Common myeloid progenitor, CD34-positive (primary cell): ENCODE results near the gene TUBA8.

Experiments
- CTCF ChIA-PET: fragments of 350-600 bp; sonication (Branson Sonifier 250); formaldehyde crosslinking; loops from one replicate; lab custom pipeline; 2021; ENCODE audit warnings: antibody characterized with exemption; lab: Charles Lee
- POLR2A ChIA-PET: fragments of 350-600 bp; sonication (Branson Sonifier 250); formaldehyde crosslinking; loops from one replicate; lab custom pipeline; 2021; ENCODE audit warnings: antibody characterized with exemption; lab: Charles Lee
- DNase-seq, 3 donors: peaks; one replicate each; pipeline versions ENCODE4 v3.0.0 to v3.0.0-alpha.2; 2013
- H3K27ac ChIP-seq, 2 experiments: 1 replicate in 1 of 2; 2 replicates in 1 of 2; pipeline ENCODE4 v1.7.0; 2013; ENCODE audit warnings: inconsistent platforms in 2 of 2, low read length in 2 of 2, mild to moderate bottlenecking in 2 of 2, low read depth in 1 of 2, moderate library complexity in 1 of 2; ENCODE audit not compliant: severe bottlenecking in 2 of 2, insufficient read depth in 1 of 2, poor library complexity in 1 of 2
- H3K27me3 ChIP-seq, 5 experiments: replicated peaks in 2 of 5; 1 replicate in 3 of 5; 2 replicates in 2 of 5; pipeline versions ENCODE4 v1.6.1 to v1.7.0; 2013; ENCODE audit warnings: low read length in 4 of 5, mild to moderate bottlenecking in 2 of 5, moderate library complexity in 2 of 5, inconsistent platforms in 1 of 5; ENCODE audit not compliant: insufficient read depth in 5 of 5, control insufficient read depth in 4 of 5
- H3K36me3 ChIP-seq, 4 experiments: 1 replicate in 2 of 4; 2 replicates in 2 of 4; pipeline versions ENCODE4 v1.6.1 to v1.7.0; 2013; ENCODE audit warnings: low read length in 3 of 4, control low read depth in 1 of 4, mild to moderate bottlenecking in 1 of 4; ENCODE audit not compliant: control insufficient read depth in 4 of 4, insufficient read depth in 4 of 4
- H3K4me1 ChIP-seq, 4 experiments: 1 replicate in 3 of 4; 2 replicates in 1 of 4; pipeline versions ENCODE4 v1.6.1 to v1.7.1; 2013; ENCODE audit warnings: low read length in 3 of 4, mild to moderate bottlenecking in 3 of 4, control low read depth in 1 of 4, inconsistent platforms in 1 of 4, moderate library complexity in 1 of 4; ENCODE audit not compliant: control insufficient read depth in 4 of 4, insufficient read depth in 4 of 4; ENCODE audit errors: control extremely low read depth in 1 of 4
- H3K4me3 ChIP-seq, 7 experiments: 1 replicate in 4 of 7; 2 replicates in 3 of 7; pipeline versions ENCODE4 v1.5.1 to v1.7.0; 2013; ENCODE audit warnings: mild to moderate bottlenecking in 7 of 7, low read length in 6 of 7, moderate library complexity in 6 of 7, inconsistent platforms in 2 of 7, low read depth in 2 of 7, control low read depth in 1 of 7; ENCODE audit not compliant: insufficient read depth in 4 of 7, control insufficient read depth in 1 of 7; ENCODE audit errors: extremely low read depth in 1 of 7
- H3K9me3 ChIP-seq, 5 experiments: 1 replicate in 4 of 5; 2 replicates in 1 of 5; pipeline versions ENCODE4 v1.6.1 to v1.7.1; 2013; ENCODE audit warnings: low read length in 4 of 5, mild to moderate bottlenecking in 2 of 5, inconsistent platforms in 1 of 5, low read depth in 1 of 5, moderate library complexity in 1 of 5; ENCODE audit not compliant: control insufficient read depth in 4 of 5, insufficient read depth in 2 of 5; ENCODE audit errors: control extremely low read depth in 1 of 5
- WGBS: methylation state at CpG from one replicate; pipeline ENCODE4 v1.1.5; 2013; ENCODE audit not compliant: insufficient coverage; 5-methylcytosine and 5-hydroxymethylcytosine counted together

TUBA8 gene

DNA sequence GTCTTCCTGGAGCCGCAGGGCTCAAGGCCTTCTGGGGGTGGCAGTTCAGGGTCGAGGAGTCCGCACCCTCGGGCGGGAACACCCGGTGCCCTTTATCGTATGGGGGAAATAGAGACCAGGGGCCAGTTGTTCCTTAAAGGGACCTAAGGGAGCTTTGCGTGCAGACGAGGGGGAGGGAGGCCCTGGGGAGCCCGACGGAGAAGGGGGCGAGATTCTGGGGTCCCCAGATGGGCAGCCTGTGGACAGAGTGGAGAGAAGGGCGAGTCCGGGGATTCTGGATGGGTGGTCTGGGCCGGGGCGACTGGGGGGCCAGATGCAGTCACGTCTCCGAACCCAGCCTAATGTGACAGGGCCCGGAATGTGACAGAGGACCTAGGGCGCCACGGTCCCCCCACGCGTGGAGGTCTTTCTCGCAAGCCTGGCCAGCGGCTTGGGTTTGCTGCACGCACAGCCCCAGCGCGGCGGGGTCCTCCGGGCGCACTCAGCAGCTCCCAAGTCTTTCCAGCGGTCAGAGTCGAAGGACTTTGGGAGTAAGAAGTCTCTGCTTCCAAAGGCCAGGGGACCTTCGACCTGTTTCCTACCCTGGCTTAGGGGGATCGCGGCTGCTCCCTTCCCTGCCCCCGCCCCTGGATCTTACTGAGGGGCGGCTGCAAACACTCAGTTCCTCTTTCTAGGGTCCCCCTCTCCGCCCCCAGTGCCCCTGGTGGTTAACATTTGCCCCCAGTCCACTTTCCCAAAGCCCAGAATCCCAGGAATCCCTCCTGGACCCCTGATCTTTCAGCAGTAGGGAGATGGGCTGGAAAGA is 547 bp downstream of the TUBA8 start:
- POLR2A ChIA-PET: no interaction called here
- Histone ChIP-seq H3K4me1 (peaks cover 7 to 59% (median 46%) of the 10 kb centered on the region in 4 experiments), H3K4me3 (peak overlapping the region in 5 of 7 experiments; percentile 21 to 70 (median 55)), H3K27me3 (peaks cover 2 to 41% (median 14%) of the 10 kb centered on the region in 5 experiments), H3K9me3 (peaks cover 0 to 10% (median 7%) of the 10 kb centered on the region in 5 experiments), H3K27ac (no peak overlapping the region), H3K36me3 (no peaks in the 10 kb centered on the region)
- CTCF ChIA-PET: no interaction called here
- DNase-seq: peak in 1 of 3 donors; percentile 13
- WGBS: 26% methylated on average over 28 of the region's 39 CpGs

DNA sequence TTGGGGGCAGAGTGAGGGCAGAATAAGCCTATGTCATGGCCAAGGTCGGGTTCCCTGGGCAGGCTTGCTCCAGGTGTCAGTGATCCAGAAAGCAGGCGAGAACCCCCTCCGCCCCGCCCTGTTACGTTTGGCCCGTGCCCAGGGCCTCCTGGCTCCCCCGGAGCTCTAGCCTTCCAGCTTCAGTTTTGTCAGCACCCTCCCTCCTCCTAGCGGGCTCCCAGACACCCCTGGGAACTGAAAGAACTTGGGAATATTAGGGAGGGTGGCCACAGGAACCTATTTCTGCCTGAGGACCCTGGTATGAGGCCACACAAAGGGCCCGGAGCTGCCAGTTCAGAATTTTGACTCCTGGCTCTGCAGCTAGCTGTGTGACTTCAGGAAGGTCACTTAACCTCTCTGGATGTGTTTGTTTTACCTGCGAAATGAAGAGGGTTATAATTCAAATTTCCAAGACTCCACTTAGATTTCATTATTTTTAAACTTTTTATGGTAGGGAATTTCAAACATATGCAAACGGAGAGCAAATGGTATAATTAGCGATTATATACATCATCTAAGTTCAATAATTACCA is 1.2 kb downstream of the TUBA8 start:
- 90% methylated on average over 2 of the region's 12 CpGs for WGBS
- H3K9me3 ChIP-seq: peaks cover 0 to 6% (median 2%) of the 10 kb centered on the region in 5 experiments
- H3K36me3 ChIP-seq: no peaks in the 10 kb centered on the region
- peaks cover 7 to 59% (median 46%) of the 10 kb centered on the region in 4 experiments for H3K4me1 ChIP-seq
- peaks cover 2 to 41% (median 14%) of the 10 kb centered on the region in 5 experiments for H3K27me3 ChIP-seq
- H3K27ac ChIP-seq: no peak overlapping the region
- ChIA-PET CTCF (no interaction called here), POLR2A (no interaction called here)
- DNase-seq: no peak
- H3K4me3 ChIP-seq: no peak overlapping the region

DNA sequence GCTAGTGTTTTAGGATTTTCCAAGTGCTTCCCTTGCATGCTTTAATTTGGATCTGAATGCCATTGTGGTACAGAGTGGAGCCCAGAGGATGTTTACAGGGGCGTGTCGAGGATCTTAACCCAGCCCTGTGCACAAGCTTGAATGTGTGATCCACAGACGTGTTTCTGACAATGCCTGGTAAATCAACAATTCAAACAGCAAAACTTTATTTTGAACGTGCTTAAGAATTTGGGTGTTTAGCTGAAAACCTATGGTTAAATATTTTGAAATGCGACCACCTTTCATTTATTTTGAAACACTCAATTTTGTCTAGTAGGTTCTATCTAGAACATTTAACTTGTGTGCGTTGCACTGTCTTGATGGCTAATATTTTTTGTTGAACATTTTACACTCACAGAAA is 1.8 kb downstream of the TUBA8 start:
- Histone ChIP-seq H3K9me3 (peaks cover 0 to 3% (median 0%) of the 10 kb centered on the region in 5 experiments), H3K27ac (no peak overlapping the region), H3K4me3 (no peak overlapping the region), H3K4me1 (peaks cover 7 to 59% (median 46%) of the 10 kb centered on the region in 4 experiments), H3K27me3 (peaks cover 2 to 40% (median 14%) of the 10 kb centered on the region in 5 experiments), H3K36me3 (no peaks in the 10 kb centered on the region)
- WGBS: 100% methylated on average over 2 of the region's 6 CpGs
- ChIA-PET POLR2A (no interaction called here), CTCF (no interaction called here)
- DNase-seq: no peak

DNA sequence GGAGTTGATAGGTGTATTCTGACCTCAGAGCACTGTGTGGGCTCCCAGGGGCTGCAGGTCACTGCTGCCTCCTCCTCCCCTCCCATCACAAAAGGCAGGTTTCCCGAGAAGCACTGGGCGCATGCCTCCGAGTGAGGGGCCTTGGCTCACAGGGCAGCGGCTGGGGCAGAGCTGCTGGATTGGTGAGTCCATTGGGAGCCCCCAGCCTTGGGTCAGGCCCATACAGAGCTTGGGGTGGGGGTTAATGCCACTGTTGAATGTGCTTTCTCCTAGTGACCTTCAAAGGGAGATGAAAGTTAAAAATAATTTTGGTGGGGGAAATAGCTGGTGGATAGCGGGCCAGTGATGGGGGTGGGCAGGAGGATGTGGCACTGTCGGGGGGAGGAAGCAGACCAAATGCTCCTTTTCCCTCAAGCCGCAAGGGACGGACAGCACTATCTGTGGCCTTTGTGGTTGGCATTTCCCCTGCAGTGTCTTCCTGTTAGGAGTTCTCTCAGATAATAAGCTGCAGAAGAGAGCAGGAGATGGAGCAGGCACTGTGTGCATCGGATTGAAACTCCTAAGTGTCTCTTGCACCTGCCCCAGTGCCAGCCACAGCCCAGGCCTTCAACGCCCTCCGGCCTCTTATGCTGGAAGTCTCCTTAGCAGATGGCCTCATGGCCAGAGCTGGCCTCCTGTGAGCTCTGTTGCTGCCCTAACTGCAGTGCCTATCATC is 3.2 kb downstream of the TUBA8 start:
- Histone ChIP-seq H3K36me3 (no peaks in the 10 kb centered on the region), H3K27me3 (peaks cover 2 to 34% (median 14%) of the 10 kb centered on the region in 5 experiments), H3K9me3 (no peaks in the 10 kb centered on the region), H3K27ac (no peak overlapping the region), H3K4me3 (peak overlapping the region in 4 of 7 experiments; percentile 4 to 33 (median 25)), H3K4me1 (peaks cover 7 to 59% (median 46%) of the 10 kb centered on the region in 4 experiments)
- ChIA-PET POLR2A (interaction anchor here (0.7 kb wide), 1 partner anchor 51 kb away, joined by 3 read pairs; no protein-coding TSS in a partner anchor), CTCF (interaction anchor here (0.9 to 1.3 kb wide), 2 partner anchors 10 to 18 kb away, joined by 3 read pairs; no protein-coding TSS in a partner anchor)
- DNase-seq: peak; percentile 51 to 76 (median 74)
- WGBS: 12% methylated on average over 11 of the region's 11 CpGs

DNA sequence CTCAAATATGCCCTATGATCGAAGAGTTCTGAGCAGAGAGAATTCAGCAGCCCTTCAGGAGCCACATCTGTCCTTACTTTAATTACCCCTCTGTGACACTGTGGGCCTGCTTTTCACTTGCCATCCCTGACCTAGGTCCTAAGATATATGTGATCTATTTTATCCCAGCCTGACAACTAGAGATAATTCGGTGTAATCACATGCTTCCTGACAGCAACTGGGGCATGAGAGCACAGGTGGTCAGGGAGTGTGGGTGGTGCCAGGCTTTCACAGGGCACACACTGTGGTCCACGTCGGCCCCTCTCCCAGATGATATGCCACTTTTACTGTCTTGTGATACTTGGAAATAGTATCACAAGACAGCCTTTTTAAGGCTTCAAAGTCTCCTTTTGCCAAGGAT is 3.9 kb downstream of the TUBA8 start:
- Histone ChIP-seq H3K27ac (no peak overlapping the region), H3K4me1 (peaks cover 7 to 61% (median 52%) of the 10 kb centered on the region in 4 experiments), H3K36me3 (no peaks in the 10 kb centered on the region), H3K9me3 (no peaks in the 10 kb centered on the region), H3K27me3 (peaks cover 2 to 30% (median 14%) of the 10 kb centered on the region in 5 experiments), H3K4me3 (peak overlapping the region in 2 of 7 experiments; percentile 4 to 33)
- CTCF ChIA-PET: interaction anchor here (0.8 to 1.3 kb wide), 3 partner anchors 17 to 39 kb away, joined by 3 to 4 read pairs (median 3); partner anchors contain the start of gene PEX26
- POLR2A ChIA-PET: interaction anchor here (0.7 kb wide), 1 partner anchor 51 kb away, joined by 3 read pairs; no protein-coding TSS in a partner anchor
- 30% methylated on average over 2 of the region's 4 CpGs for WGBS
- peak in 1 of 3 donors; percentile 8 for DNase-seq

DNA sequence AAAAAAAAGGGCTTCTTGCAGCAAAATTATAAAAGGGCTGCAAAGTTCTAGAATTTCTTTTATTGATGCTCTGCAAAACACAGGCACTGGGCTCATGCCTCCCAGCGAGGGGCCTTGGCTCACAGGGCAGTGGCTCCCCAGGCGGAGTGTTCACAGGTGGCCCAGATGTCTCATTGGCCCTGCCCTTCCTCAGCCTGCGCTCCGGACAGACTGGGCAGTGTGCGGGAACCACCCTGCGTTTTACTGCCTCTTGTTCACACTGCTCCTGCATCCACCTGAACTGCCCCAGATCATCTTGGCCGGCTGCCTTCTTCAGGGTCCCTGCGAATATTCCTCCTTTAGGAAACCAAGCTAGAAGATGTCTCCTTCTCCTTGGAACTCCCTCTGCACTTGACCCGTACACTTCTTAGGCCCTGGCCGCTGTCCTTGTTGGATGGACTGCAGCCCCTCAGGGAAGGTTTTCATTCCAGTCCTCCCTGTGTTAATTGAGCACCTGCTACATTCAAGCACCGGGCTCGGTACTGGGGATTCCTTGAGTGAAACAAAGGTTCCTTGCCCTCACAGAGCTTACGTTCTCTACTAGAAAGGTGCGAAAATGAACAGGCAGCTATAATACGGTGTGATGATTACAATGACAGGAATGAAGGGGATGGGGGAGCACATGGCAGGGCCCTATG is 4.5 kb downstream of the TUBA8 start:
- Histone ChIP-seq H3K27ac (no peak overlapping the region), H3K36me3 (no peaks in the 10 kb centered on the region), H3K4me1 (peaks cover 7 to 62% (median 53%) of the 10 kb centered on the region in 4 experiments), H3K27me3 (peaks cover 2 to 24% (median 11%) of the 10 kb centered on the region in 5 experiments), H3K9me3 (no peaks in the 10 kb centered on the region), H3K4me3 (no peak overlapping the region)
- WGBS: 96% methylated on average over 15 of the region's 15 CpGs
- POLR2A ChIA-PET: no interaction called here
- DNase-seq: no peak
- CTCF ChIA-PET: interaction anchor here (0.8 to 1.3 kb wide), 3 partner anchors 37 to 286 kb away, joined by 3 to 4 read pairs (median 3); partner anchors contain the start of gene PEX26
